GM18498 (cell line): ENCODE results near the gene ABCG1.

Experiments
- ATAC-seq: cut with Tn5 transposase; IDR thresholded peaks from one replicate; pipeline ENCODE4 v1.9.1; 2021; ENCODE audit warnings: mild to moderate bottlenecking, moderate library complexity; ENCODE audit not compliant: unreplicated experiment

The ABCG1 gene

GRCh38 chr21:42343101-42343500 lies 124.2 kb downstream of the ABCG1 start:
- no peak for ATAC-seq

GRCh38 chr21:42343556-42343955 lies 124.6 kb downstream of the ABCG1 start:
- no peak for ATAC-seq

GRCh38 chr21:42343963-42344510 lies 125.1 kb downstream of the ABCG1 start:
- ATAC-seq: no peak

DNA sequence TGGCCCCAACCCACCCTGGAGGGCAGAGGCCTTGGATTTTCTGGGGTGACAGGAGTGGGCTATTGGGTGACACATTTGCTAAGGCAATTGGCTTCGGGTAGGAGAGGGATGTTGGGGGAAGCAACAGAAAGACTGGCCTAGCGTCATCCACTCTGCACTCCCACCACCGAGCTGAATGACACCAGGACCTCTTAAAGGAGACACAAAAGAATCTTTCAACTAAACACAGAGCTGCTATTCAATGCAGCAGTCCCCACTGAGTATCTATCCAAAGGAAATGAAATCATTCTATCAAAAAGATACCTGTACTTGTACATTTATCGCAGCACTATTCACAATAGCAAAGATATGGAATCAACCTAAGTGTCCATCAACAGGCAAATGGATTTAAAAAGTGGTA lies 125.7 kb downstream of the ABCG1 start:
- ATAC-seq: no peak

GRCh38 chr21:42346441-42346840 lies 127.5 kb downstream of the ABCG1 start:
- no peak for ATAC-seq
